Measurements from ENCODE around the gene TMEM132C.

Gene TMEM132C

GRCh38 chr12:128536810-128537209 lies 269.8 kb downstream of the TMEM132C start:
- DNase-seq (ENCODE audit: low spot score) = no peak
- TF ChIP-seq CTCF (IDR thresholded peaks at IDR 0.05; ENCODE audit: extremely low read depth, missing control alignments) = no peak

GRCh38 chr12:128537668-128538067 lies 270.7 kb downstream of the TMEM132C start:
- DNase-seq (ENCODE audit: low spot score) = no peak
- no peak for TF ChIP-seq CTCF (IDR thresholded peaks at IDR 0.05; ENCODE audit: extremely low read depth, missing control alignments)

GRCh38 chr12:128542844-128543243 lies 275.9 kb downstream of the TMEM132C start:
- DNase-seq (ENCODE audit: low spot score) = no peak
- TF ChIP-seq CTCF (IDR thresholded peaks at IDR 0.05; ENCODE audit: extremely low read depth, missing control alignments) = no peak

DNA sequence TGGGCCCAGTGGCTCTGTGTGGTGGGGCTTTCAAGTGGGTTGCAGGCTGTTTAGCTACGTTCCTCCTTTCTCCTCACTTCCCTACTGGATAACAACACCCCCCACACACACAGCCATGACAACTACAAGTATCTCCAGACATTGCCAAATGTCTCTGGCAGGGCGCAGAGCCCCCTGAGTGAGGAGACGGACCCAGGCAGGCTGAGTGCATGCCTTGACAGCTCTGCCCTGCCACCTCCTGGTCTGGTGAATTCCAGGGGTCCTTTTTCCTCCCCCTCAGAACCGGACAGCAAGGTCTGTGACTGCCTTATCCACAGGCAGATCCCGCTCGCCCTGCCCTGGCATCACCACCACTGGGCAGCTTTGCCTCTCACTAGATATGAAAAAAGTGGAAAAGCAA lies 276.5 kb downstream of the TMEM132C start:
- no peak for TF ChIP-seq CTCF (IDR thresholded peaks at IDR 0.05; ENCODE audit: extremely low read depth, missing control alignments)
- DNase-seq (ENCODE audit: low spot score) = no peak

DNA sequence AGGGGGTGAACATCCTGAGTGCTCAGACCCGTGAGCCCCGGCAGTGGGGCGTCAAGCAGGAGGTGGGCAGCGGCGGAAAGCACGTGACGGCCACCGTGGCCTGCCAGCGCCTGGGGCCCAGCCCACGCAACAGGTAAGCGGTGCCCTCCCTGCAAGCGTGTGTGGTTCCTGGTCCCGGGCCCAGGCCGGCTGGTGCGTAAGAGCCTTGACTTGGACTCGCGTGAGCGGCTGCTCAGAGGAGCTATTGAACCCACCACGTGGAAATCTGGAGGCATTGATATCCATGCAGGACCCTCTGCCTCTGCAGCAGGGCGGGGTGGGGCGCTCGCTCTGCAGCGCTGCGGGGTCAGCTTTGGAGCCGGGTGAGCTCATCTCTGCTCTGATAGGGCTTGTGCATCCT lies 277.0 kb downstream of the TMEM132C start:
- DNase-seq (ENCODE audit: low spot score) = no peak
- TF ChIP-seq CTCF (IDR thresholded peaks at IDR 0.05; ENCODE audit: extremely low read depth, missing control alignments) = no peak

DNA sequence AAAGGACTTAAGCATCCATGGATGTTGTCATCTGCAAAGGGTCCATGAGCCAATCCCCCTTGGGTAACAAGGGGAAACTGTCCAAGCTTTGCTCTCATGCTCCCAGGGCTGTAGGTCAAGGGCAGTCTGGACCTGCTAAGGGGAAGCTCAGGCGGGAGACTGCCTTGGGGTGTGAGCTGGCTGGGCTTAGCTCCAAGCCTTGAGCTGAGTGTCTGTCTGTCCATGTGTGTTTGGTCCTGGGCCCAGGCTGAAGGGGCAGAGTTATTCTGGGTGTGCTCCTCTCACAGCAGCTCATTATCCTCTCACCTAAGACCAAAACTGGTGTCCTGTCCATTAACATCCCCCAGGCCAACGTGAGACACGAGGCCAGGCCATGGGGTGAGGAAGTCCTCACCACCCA lies 282.0 kb downstream of the TMEM132C start:
- TF ChIP-seq CTCF (IDR thresholded peaks at IDR 0.05; ENCODE audit: extremely low read depth, missing control alignments) = no peak
- no peak for DNase-seq (ENCODE audit: low spot score)

DNA sequence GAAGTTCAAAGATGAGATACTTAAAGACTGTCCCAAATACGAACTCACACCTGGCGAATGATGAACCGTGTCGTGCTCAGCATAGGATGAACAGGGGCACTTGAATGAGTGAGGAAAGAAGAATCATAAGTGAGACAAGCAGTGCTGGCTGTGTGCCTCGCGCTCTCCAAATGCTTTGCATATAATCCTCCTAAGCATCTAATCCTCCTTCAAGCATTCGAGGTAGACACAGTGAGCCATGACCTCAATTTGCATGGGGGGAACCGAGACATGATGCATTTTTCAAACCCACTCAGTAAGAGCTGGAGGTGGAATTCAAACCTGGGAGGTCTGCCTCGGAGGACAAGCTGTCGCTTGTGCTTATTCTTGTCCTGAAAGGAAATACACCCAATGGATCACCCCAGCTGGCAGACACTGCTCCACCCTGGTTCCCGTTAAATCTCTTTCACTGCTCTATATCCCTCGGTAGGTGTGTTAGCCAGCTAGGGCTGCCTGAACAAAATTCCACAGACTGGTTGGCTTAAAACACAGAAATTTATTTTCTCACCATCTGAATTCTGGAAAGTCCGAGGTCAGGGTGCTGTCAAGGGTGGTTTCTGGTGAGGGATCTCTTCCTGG lies 282.7 kb downstream of the TMEM132C start:
- DNase-seq (ENCODE audit: low spot score) = no peak
- no peak for TF ChIP-seq CTCF (IDR thresholded peaks at IDR 0.05; ENCODE audit: extremely low read depth, missing control alignments)

Data from GM20000 (cell line).